ENCODE results near the gene ZBTB46. TPM values are rescaled to one million over a fixed set of nuclear protein-coding genes. Genes with fewer than 3 reads are reported as not detected.
A peak's percentile ranks its signal among the peaks of the same experiment; 100 is the strongest.

The ZBTB46 gene
- total RNA-seq, 1 experiment from 2014 or later: 10.7 TPM

DNA sequence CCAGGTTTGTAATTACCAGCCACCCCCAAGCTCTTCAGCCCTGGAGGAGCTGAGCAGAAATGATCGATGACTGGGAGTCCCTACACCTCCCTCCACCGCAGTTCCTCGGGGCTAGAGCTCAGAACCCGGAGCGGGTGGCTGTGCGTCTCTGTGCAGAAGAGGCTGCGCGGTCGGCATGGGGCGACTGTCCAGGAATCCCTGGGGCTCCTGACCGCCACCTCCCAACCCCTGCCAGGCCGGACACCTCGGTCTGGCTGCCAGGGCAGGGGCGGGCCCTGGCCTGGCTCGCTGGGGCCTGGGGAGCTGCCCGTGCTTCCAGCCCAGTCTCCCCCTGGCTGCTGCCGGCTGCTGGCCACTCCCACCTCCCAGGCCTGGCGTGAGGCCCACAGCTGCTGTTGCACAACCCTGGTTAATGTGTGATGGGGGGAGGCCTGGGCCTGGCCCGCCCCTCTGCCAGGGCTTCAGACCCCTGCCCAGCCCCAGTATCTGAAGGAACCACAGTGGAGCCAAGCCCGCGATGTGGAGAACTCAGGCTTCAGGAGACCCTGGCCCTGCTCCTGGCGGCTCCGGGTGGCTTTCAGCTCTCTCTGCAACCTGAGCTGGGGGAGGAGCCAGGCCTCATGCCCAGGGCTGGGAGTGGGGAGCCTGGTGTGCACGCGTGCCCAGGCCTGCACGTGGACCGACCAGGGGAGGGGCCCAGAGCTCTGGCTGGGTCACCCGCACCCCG is 90.3 kb downstream of the ZBTB46 start (continued):
- TF ChIP-seq, protein P1, sequence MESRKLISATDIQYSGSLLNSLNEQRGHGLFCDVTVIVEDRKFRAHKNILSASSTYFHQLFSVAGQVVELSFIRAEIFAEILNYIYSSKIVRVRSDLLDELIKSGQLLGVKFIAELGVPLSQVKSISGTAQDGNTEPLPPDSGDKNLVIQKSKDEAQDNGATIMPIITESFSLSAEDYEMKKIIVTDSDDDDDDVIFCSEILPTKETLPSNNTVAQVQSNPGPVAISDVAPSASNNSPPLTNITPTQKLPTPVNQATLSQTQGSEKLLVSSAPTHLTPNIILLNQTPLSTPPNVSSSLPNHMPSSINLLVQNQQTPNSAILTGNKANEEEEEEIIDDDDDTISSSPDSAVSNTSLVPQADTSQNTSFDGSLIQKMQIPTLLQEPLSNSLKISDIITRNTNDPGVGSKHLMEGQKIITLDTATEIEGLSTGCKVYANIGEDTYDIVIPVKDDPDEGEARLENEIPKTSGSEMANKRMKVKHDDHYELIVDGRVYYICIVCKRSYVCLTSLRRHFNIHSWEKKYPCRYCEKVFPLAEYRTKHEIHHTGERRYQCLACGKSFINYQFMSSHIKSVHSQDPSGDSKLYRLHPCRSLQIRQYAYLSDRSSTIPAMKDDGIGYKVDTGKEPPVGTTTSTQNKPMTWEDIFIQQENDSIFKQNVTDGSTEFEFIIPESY (IDR thresholded peaks at IDR 0.05; ENCODE audit: extremely low read depth, insufficient replicate concordance, low read length): no peak

DNA sequence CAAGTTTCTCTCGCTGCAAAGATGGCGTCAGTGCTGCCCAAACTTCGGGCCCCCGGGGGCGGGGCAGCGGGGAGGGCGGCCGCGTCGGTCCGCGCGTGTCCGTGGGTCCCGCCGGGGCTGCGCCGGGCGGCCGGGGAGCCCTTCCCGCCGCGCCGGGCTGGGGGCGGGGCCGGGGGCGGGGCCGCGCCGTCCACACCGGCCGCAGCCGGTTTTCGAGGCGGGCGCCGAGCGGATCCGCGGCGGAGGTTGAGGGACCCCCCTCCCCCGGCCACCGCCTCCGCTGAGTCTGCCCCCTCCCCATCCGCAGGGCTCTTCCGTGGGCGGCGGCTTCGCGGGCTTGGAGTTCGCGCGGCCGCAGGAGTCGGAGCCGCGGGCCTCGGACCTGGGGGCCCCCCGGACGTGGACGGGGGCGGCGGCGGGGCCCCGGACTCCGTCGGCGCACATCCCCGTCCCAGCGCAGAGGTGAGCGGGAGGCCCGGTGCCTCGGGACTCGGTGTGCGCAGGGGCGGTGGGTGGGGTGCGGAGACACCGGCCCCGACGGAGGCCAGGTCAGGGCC is 90.9 kb downstream of the ZBTB46 start:
- Histone ChIP-seq H3K4me3 (replicated peaks in 1 of 2; ENCODE audit: low read depth in 1 of 2, low read length in 2 of 2) (peak overlapping the region; percentile 76 to 85), H3K9me2 (ENCODE audit: insufficient read depth) (no peaks in the 10 kb centered on the region), H4K20me1 (ENCODE audit: insufficient read depth) (no peaks in the 10 kb centered on the region), H3K79me2 (ENCODE audit: insufficient read depth, low read length) (peaks cover 18% of the 10 kb centered on the region), H3K27ac (ENCODE audit: low read depth, low read length) (peak overlapping the region; percentile 96), H2AFZ (ENCODE audit: low read depth, low read length, poor library complexity, severe bottlenecking) (no peak overlapping the region), H3K27me3 (ENCODE audit: insufficient read depth, low read length) (no peaks in the 10 kb centered on the region), H3K36me3 (ENCODE audit: control insufficient read depth in 1 of 2, insufficient read depth in 2 of 2, low read length in 2 of 2) (peaks cover 3 to 23% of the 10 kb centered on the region in 2 experiments; a peak in 2 of 4 replicates), H3K4me1 (ENCODE audit: control insufficient read depth in 1 of 2, insufficient read depth in 2 of 2, low read length in 2 of 2) (peaks cover 20 to 50% of the 10 kb centered on the region in 2 experiments; a peak in 3 of 4 replicates), H3K9me3 (ENCODE audit: control insufficient read depth in 1 of 2, insufficient read depth in 1 of 2, low read depth in 1 of 2, low read length in 2 of 2) (no peaks in the 10 kb centered on the region), H3K9ac (ENCODE audit: low read length) (peak overlapping the region; percentile 89), H3K4me2 (ENCODE audit: low read length) (peak overlapping the region; percentile 78)
- intact Hi-C loops (cut with micrococcal nuclease): no loop called here
- ChIA-PET CTCF (interaction anchor here (1.0 to 1.6 kb wide), 3 partner anchors 32 to 241 kb away, joined by 3 to 4 read pairs (median 4); partner anchors contain the start of genes ARFRP1, PRPF6 and ZGPAT), POLR2A (interaction anchor here (1.6 to 1.7 kb wide), 2 partner anchors 32 to 125 kb away, joined by 6 to 12 read pairs; partner anchors contain the start of genes ARFRP1, TPD52L2 and ZGPAT), RAD21 (ENCODE audit: low non-redundant PET in 1 of 2, low total read pairs in 2 of 2, uncharacterized antibody in 2 of 2, unreplicated experiment in 2 of 2) (no interaction called here)
- TF ChIP-seq, protein P2, sequence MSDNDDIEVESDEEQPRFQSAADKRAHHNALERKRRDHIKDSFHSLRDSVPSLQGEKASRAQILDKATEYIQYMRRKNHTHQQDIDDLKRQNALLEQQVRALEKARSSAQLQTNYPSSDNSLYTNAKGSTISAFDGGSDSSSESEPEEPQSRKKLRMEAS (IDR thresholded peaks at IDR 0.05): no peak; the same call in 1 of the 2 replicates
- TF ChIP-seq RAD21 (IDR thresholded peaks at IDR 0.05; ENCODE audit: low read depth): no peak
- no peak for TF ChIP-seq YY1 (IDR thresholded peaks at IDR 0.05; ENCODE audit: extremely low read depth, insufficient replicate concordance, low read depth, low read length)
- TF ChIP-seq ZNF274 (IDR thresholded peaks at IDR 0.05; ENCODE audit: low read depth, low read length): no peak
- no peak for TF ChIP-seq ELF1 (IDR thresholded peaks at IDR 0.05; ENCODE audit: borderline replicate concordance, low read depth)
- TF ChIP-seq EZH2phosphoT487 (IDR thresholded peaks at IDR 0.05; ENCODE audit: borderline replicate concordance): no peak
- BruUV-seq (replicated peaks): no TSS peak
- peak; percentile 21 for ATAC-seq
- DNase-seq (ENCODE audit: low read depth, low spot score): no peak

All from HCT116 (cell line).